GM12801 (cell line): ENCODE results near the gene ST6GALNAC1.

ENCODE experiments used
- TF ChIP-seq, protein P1 (sequence below): IDR thresholded peaks from one replicate; pipeline ENCODE4 v1.5.1; 2011; ENCODE audit warnings: control low read depth; ENCODE audit not compliant: insufficient read length; ENCODE audit errors: extremely low read depth

ST6GALNAC1 gene

DNA sequence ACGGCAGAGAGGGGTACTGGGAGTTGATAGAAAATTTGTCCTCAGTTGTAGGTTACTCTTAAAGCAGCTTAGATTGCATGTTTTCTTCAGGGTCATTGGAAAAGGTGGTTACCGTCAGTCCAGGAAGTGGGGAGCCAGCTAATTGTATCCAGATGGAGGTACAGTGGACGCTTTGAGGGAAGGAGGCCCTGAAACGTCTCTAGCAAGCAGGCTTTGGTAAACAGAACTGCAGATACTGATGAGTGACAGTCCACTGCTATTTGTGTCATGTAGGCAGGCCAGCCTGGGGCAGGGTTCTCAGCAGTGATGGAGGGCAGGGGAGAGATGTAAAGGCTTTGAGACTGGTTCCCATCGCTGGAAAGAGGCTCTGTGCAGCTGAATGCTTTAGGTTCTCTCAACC lies 30.2 kb upstream of the ST6GALNAC1 start:
- TF ChIP-seq, protein P1, sequence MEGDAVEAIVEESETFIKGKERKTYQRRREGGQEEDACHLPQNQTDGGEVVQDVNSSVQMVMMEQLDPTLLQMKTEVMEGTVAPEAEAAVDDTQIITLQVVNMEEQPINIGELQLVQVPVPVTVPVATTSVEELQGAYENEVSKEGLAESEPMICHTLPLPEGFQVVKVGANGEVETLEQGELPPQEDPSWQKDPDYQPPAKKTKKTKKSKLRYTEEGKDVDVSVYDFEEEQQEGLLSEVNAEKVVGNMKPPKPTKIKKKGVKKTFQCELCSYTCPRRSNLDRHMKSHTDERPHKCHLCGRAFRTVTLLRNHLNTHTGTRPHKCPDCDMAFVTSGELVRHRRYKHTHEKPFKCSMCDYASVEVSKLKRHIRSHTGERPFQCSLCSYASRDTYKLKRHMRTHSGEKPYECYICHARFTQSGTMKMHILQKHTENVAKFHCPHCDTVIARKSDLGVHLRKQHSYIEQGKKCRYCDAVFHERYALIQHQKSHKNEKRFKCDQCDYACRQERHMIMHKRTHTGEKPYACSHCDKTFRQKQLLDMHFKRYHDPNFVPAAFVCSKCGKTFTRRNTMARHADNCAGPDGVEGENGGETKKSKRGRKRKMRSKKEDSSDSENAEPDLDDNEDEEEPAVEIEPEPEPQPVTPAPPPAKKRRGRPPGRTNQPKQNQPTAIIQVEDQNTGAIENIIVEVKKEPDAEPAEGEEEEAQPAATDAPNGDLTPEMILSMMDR = no peak

DNA sequence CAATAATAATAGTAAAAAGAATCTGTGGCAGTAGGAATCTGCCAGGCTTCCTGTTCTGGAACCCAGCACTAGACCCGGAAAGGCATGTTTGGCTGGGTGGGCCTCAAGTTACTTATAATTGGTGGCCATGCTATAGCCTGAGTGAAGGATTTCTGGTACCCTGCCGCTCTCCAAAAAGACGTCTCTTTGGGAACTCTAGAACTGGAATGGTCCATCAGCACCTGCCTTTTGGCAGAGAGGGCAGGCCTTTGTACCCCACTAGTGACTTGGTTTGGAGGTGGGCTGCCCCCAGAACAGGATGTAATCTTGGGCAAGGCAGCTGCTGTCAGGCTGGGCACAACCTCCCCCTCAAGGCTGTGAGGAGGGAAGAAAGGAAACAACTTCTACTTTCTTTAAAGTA lies 29.3 kb upstream of the ST6GALNAC1 start:
- TF ChIP-seq, protein P1 = no peak

DNA sequence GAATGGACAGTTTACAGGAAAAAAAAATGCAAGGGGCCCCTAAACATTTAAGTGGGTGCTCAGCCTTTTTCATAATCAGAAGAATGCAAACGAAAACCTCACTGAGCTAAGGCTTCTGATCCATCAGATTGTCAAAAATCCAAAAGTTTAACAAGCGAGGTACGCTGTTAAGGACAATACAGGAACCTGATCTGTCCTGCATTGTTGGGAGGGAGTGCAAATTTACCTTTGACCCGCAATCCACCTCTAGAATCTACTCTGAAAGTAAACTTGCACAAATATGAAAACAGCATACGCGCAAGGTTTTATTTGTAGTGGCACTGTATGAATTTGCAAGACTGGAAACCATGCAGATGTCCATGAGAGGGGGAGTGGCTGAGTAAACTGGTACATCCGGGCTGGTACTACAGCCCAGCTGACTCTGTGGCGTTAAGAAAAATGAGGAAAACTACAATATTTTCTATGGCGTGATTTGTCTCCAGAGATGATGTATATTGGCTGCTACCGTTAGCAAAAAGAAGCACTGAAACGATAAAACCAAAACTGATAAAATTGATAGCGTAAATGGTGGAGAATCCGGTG lies 28.8 kb upstream of the ST6GALNAC1 start:
- TF ChIP-seq, protein P1 = no peak

DNA sequence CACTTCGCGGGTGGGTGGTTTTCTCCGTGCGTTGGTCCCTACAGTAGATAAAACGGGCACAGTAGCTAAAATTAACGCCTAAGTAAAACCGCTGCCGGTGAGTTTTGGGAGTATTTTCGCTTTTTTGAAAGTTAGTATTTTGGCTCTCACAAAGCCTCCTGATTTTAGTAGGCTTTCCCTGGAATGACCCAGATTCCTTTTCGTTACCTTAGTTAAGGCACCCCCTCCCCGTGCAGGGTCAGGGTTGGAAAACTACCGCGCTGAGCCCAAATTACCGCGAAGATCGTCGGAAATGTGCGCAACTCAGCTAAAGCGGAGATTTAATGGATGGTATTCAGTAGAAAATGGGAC lies 28.3 kb upstream of the ST6GALNAC1 start:
- TF ChIP-seq, protein P1 = no peak

DNA sequence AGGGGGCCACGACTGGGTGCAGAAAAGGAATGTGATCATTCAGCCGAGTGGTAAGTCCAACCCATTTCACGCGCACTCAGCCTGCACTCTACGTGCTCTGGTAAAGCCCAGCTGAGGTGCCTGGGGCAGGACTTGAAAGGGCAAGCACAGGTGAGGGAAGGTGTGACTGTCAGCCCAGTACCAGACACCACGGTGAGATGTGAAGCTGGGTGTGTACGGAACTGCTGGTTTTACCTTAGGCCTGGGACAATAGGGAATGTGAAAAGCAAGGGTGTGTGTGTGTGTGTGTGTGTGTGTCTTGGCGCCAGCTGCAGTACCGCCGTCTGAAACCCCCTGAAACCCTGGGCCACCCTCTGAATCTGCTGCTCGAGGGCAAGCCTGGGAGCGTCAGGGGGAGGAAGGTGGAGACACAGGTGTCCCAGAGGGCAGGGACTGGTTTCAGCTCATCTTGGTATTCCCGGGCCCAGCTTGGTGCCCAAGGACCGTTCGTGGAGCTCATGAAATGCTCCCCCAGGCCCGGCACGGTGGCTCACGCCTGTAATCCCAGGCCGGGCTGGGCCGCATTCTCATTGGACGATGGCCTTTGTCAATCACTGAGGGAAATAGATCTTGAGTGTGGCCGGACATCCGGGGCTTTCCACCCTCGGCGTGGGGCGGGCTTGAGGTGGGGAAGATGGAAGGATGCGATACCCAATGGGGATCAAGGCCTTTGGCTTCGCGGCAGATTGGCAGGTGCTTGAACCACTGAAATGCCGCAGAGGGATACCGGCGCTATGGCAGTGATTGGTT lies 27.8 kb upstream of the ST6GALNAC1 start:
- TF ChIP-seq, protein P1 = no peak

DNA sequence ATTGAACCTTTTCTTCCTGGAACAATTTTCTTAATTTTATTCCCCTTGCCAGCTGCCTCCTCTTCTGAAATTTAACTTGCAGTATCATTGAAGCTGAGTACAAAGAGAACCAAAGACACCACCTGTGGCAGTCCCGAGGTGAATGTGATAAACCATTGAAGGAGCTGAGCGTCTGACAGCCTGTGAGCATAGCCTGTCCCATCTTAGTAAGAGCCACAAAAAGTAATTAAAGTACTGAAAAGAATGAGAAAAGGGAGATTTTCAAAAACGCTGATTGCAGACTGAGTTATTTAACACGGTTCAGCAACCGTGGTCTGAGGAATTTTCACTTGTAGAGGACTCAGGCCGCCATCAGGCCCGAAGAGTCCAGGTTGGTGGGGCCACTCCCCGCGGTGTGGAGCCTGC lies 27.2 kb upstream of the ST6GALNAC1 start:
- TF ChIP-seq, protein P1 = no peak

DNA sequence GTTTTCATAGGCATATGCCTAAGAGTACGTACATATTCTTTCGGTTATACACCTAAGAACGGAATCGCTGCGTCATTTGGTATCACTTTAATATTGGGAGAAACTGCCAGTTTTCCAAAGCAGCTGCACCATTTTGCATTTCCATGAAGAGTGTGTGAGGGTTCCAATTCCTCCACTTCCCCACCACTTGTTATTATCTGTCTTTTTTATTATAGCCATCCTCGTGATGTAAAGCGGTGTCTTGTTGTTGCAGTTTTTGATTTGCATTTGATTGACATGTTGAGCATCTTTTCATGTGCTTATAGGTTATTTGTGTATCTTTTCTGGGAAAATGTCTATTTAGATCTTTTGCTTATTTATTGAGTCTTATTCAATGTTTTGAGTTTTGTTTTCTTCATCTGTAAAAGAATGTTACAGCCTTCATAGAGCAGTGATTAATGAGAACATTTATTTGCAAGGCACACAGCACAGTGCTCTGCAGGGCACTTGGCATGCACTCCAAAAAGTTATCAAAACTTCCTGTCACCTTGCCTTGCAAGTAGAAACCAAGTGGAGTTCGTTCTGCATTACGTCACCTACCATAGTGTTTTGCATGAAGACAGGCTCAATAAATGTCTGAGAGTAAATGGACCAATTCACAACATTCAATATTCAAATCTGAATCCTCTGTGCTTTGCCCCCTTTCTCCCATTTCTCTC lies 26.6 kb upstream of the ST6GALNAC1 start:
- TF ChIP-seq, protein P1 = no peak
